OCI-LY1 (cell line): ENCODE measurements around the gene WHRN.

Experiments used
- H2AFZ ChIP-seq: fragments of 200-600 bp; sonication (generic), shearing (Covaris generic); 2 replicates; pipeline ENCODE4 v1.6.0; 2014; ENCODE audit warnings: antibody characterized with exemption, mild to moderate bottlenecking, low read length
- H3F3A ChIP-seq: fragments of 200-600 bp; sonication (generic), shearing (Covaris generic); 2 replicates; pipeline ENCODE4 v1.6.0; 2014; ENCODE audit warnings: mild to moderate bottlenecking, antibody characterized with exemption, low read length, moderate library complexity; ENCODE audit not compliant: insufficient read depth
- H3K27ac ChIP-seq: fragments of 200-600 bp; sonication (generic); 2 replicates; pipeline ENCODE4 v1.5.1; 2014; ENCODE audit warnings: low read length, mixed run types, mild to moderate bottlenecking, low read depth; ENCODE audit not compliant: poor library complexity, severe bottlenecking
- H3K27me3 ChIP-seq: fragments of 200-600 bp; sonication (generic); 2 replicates; pipeline ENCODE4 v1.6.0; 2014; ENCODE audit warnings: antibody characterized with exemption, mild to moderate bottlenecking, low read length, moderate library complexity; ENCODE audit not compliant: insufficient read depth
- H3K36me3 ChIP-seq: fragments of 200-600 bp; sonication (generic); 2 replicates; pipeline ENCODE4 v1.6.1; 2014; ENCODE audit warnings: mild to moderate bottlenecking, antibody characterized with exemption, low read length, moderate library complexity, mixed read lengths; ENCODE audit not compliant: insufficient read depth
- H3K4me1 ChIP-seq: fragments of 200-600 bp; sonication (generic); 2 replicates; pipeline ENCODE4 v1.5.1; 2014; ENCODE audit warnings: mild to moderate bottlenecking, low read length, moderate library complexity; ENCODE audit not compliant: insufficient read depth, severe bottlenecking
- H3K4me2 ChIP-seq: fragments of 200-600 bp; sonication (generic), shearing (Covaris generic); 2 replicates; pipeline ENCODE4 v1.6.1; 2014; ENCODE audit warnings: low read length
- H3K4me3 ChIP-seq: fragments of 200-600 bp; sonication (generic); 2 replicates; pipeline ENCODE4 v1.5.1; 2014; ENCODE audit warnings: low read length, low read depth, mild to moderate bottlenecking, mixed read lengths; ENCODE audit not compliant: poor library complexity, severe bottlenecking
- H3K79me2 ChIP-seq: fragments of 200-600 bp; shearing (Covaris generic); 2 replicates; pipeline ENCODE4 v1.6.1; 2016; ENCODE audit warnings: mixed run types, low read length, mixed read lengths; ENCODE audit not compliant: insufficient read depth
- H3K9ac ChIP-seq: fragments of 200-600 bp; sonication (generic), shearing (Covaris generic); 2 replicates; pipeline ENCODE4 v1.6.1; 2014; ENCODE audit warnings: mild to moderate bottlenecking, low read length, mixed read lengths
- H3K9me2 ChIP-seq: fragments of 200-600 bp; sonication (generic), shearing (Covaris generic); 2 replicates; pipeline ENCODE4 v1.6.1; 2014; ENCODE audit warnings: low read depth, mild to moderate bottlenecking, low read length, mixed read lengths
- H3K9me3 ChIP-seq: fragments of 200-600 bp; shearing (Covaris generic); 2 replicates; pipeline ENCODE4 v1.6.1; 2014; ENCODE audit warnings: low read length, mixed read lengths
- H4K20me1 ChIP-seq: fragments of 200-600 bp; sonication (generic), shearing (Covaris generic); 2 replicates; pipeline ENCODE4 v1.6.0; 2016; ENCODE audit warnings: mild to moderate bottlenecking, low read length; ENCODE audit not compliant: insufficient read depth
- EZH2 ChIP-seq: fragments of 200-600 bp; sonication (generic), shearing (Covaris generic); IDR thresholded peaks from 2 replicates; pipeline ENCODE4 v1.8.0; 2017; ENCODE audit warnings: borderline replicate concordance, mixed run types, mild to moderate bottlenecking, antibody characterized with exemption, low read length, moderate library complexity, mixed read lengths
- TF ChIP-seq, protein P1 (sequence below): fragments of 200-600 bp; sonication (generic), shearing (Covaris generic); IDR thresholded peaks from 2 replicates; pipeline ENCODE4 v1.5.1; 2017; ENCODE audit warnings: mild to moderate bottlenecking, antibody characterized with exemption, low read length, moderate library complexity, mixed read lengths

The WHRN gene

DNA sequence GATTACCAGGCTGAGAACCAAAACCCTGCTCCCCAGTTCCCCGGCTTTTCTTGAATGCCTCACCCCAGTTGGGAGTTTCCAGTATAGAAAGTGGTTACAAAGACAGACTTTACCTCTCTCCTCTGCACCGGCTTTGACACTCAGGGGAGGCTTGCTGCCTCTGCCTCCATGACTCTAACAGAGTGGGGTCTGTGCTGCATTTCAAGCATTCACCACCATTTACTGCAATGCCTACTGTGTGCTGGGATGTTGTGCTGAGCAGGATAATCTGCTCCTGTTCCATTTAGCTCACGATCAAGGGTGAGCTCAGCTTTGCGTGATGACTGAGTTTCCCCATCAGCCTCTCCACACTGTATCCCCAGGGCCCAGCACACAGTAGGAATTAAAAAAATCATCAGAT, 77.6 kb downstream of the WHRN start:
- Histone ChIP-seq H3K4me2 (no peak overlapping the region), H3K9ac (no peak overlapping the region), H3F3A (no peaks in the 10 kb centered on the region), H3K9me2 (no peaks in the 10 kb centered on the region), H3K36me3 (no peaks in the 10 kb centered on the region), H4K20me1 (no peaks in the 10 kb centered on the region), H3K79me2 (no peaks in the 10 kb centered on the region), H3K4me3 (no peak overlapping the region), H3K9me3 (no peaks in the 10 kb centered on the region), H3K27ac (no peak overlapping the region), H3K27me3 (peaks cover 3% of the 10 kb centered on the region; the same call in 1 of the 2 replicates), H2AFZ (no peak overlapping the region), H3K4me1 (no peaks in the 10 kb centered on the region)
- TF ChIP-seq EZH2: no peak
- TF ChIP-seq, protein P1, sequence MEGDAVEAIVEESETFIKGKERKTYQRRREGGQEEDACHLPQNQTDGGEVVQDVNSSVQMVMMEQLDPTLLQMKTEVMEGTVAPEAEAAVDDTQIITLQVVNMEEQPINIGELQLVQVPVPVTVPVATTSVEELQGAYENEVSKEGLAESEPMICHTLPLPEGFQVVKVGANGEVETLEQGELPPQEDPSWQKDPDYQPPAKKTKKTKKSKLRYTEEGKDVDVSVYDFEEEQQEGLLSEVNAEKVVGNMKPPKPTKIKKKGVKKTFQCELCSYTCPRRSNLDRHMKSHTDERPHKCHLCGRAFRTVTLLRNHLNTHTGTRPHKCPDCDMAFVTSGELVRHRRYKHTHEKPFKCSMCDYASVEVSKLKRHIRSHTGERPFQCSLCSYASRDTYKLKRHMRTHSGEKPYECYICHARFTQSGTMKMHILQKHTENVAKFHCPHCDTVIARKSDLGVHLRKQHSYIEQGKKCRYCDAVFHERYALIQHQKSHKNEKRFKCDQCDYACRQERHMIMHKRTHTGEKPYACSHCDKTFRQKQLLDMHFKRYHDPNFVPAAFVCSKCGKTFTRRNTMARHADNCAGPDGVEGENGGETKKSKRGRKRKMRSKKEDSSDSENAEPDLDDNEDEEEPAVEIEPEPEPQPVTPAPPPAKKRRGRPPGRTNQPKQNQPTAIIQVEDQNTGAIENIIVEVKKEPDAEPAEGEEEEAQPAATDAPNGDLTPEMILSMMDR: no peak

DNA sequence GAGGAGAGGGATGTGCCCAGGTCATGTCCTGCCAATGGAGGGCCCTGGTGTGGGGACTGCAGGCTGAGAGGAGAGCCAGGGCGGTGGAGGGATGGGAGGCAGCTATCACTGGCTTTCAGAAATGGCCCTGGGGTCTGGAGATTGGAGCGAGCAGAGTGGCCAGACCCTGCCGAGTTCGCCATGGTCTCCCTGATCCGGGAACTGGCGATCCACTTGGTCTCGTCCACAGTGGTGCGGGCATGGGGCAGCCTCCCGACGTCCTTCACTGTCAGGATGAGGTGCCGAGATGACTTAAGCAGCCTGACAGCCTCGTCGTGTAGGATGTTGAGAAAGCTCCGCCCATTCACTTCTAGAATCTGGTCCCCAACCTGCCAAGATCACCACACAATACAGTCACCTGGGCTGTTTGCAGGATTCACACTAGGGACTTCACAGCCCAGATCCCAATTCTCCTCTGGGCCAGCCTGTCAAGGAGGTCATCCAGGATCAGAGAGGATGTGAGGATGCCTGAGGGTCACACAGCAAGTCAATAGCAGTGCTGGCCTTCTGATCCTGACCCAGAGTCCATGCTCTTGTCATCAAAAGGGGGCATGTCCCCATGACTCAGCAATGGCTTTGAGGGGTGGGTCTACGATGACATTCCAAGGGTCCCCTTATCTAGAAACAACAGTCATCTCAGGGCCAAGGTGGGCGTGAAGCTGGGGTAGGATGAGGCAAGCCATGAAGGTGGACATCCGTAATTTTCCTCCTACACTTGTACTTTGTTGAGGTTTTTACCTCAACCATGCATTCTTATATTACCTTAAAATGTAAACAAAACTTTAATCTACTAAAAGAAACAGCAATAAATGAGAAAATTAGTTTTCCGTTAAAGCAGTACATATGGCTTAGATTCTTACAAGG, 79.0 kb downstream of the WHRN start:
- Histone ChIP-seq H4K20me1 (no peaks in the 10 kb centered on the region), H3K4me1 (no peaks in the 10 kb centered on the region), H3K27ac (no peak overlapping the region), H3K27me3 (peaks cover 3% of the 10 kb centered on the region; the same call in 1 of the 2 replicates), H2AFZ (no peak overlapping the region), H3K9ac (no peak overlapping the region), H3K9me2 (no peaks in the 10 kb centered on the region), H3K79me2 (no peaks in the 10 kb centered on the region), H3K36me3 (no peaks in the 10 kb centered on the region), H3K4me2 (no peak overlapping the region), H3K4me3 (no peak overlapping the region), H3K9me3 (no peaks in the 10 kb centered on the region), H3F3A (no peaks in the 10 kb centered on the region)
- no peak for TF ChIP-seq EZH2
- TF ChIP-seq, protein P1: no peak

DNA sequence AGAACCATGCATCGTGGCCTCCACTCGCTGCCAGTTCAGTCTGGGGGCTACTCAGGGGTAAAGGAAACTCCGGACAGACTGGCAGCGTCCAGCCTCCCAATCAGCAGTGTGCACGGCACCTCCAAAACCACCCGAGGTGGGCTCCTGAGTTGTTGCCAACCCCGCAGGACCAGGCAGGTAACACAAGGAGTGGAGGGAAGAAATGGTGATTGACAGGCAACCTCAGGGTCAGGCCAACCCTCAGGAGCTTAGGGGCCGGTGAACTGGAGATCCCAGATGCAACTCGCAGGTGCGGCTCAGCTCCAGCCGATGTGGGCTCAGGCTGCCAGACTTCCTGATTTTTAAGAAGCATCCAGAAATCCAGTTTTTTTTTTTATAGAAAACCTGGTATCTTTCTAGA, 80.1 kb downstream of the WHRN start:
- H3K27me3 ChIP-seq: peaks cover 3% of the 10 kb centered on the region; the same call in 1 of the 2 replicates
- no peaks in the 10 kb centered on the region for H3K9me2 ChIP-seq
- TF ChIP-seq EZH2: no peak
- TF ChIP-seq, protein P1: no peak

More for the DNA sequence above, 80.1 kb downstream of the WHRN start:
- H3K79me2 ChIP-seq: no peaks in the 10 kb centered on the region
- H2AFZ ChIP-seq: no peak overlapping the region
- no peaks in the 10 kb centered on the region for H3K9me3 ChIP-seq
- no peak overlapping the region for H3K4me2 ChIP-seq
- no peak overlapping the region for H3K9ac ChIP-seq
- H3K4me1 ChIP-seq: no peaks in the 10 kb centered on the region
- H3K4me3 ChIP-seq: no peak overlapping the region
- H4K20me1 ChIP-seq: no peaks in the 10 kb centered on the region
- H3F3A ChIP-seq: no peaks in the 10 kb centered on the region
- no peaks in the 10 kb centered on the region for H3K36me3 ChIP-seq
- H3K27ac ChIP-seq: no peak overlapping the region
